ENCODE measurements around the gene CCDC177. TPM values are rescaled to one million over a fixed set of nuclear protein-coding genes. Genes with fewer than 3 reads are reported as not detected.

The CCDC177 gene
- total and polyA plus RNA-seq, 2 donors from 2014 or later: not detected

Other genes starting within 250 kb of the CCDC177 start
- gene ERH, start 176.6 kb downstream of the CCDC177 start, total RNA-seq: 168 TPM
- 193 TPM for gene ERH, start 176.6 kb downstream of the CCDC177 start, polyA plus RNA-seq (ENCODE audit: insufficient read depth, low read depth, low replicate concordance)
- 77.7 TPM for gene SLC39A9, start 176.2 kb downstream of the CCDC177 start, total RNA-seq
- 45.9 TPM for gene SLC39A9, start 176.2 kb downstream of the CCDC177 start, polyA plus RNA-seq (ENCODE audit: insufficient read depth, low read depth, low replicate concordance)
- 0.25 TPM for gene PLEKHD1, start 90.1 kb downstream of the CCDC177 start, total RNA-seq
- gene PLEKHD1, start 90.1 kb downstream of the CCDC177 start, polyA plus RNA-seq (ENCODE audit: insufficient read depth, low read depth, low replicate concordance): 3.4 TPM
- gene SUSD6, start 36.7 kb upstream of the CCDC177 start, total RNA-seq: 84.2 TPM
- 14.3 TPM for gene SUSD6, start 36.7 kb upstream of the CCDC177 start, polyA plus RNA-seq (ENCODE audit: insufficient read depth, low read depth, low replicate concordance)
- gene SRSF5, start 192.3 kb upstream of the CCDC177 start, total RNA-seq: 340 TPM
- gene SRSF5, start 192.3 kb upstream of the CCDC177 start, polyA plus RNA-seq (ENCODE audit: insufficient read depth, low read depth, low replicate concordance): 207 TPM
- gene SLC10A1, start 222.4 kb upstream of the CCDC177 start, total RNA-seq: not detected
- not detected for gene SLC10A1, start 222.4 kb upstream of the CCDC177 start, polyA plus RNA-seq (ENCODE audit: insufficient read depth, low read depth, low replicate concordance)

All from kidney (tissue), 2 donors.